Tibial artery (tissue), 4 donors: Measurements from ENCODE around the gene TMEM107.

Experiments
- DNase-seq, 2 donors: peaks; one replicate each; pipeline ENCODE4 v3.0.0-alpha.2; 2019
- H3K27ac ChIP-seq, 2 donors: fragments of 200-600 bp; sonication (generic) in 1 of 2; 1 replicate in 1 of 2; 2 replicates in 1 of 2; pipeline ENCODE4 v1.5.1; 2018 to 2019; ENCODE audit warnings: mild to moderate bottlenecking in 1 of 2
- H3K27me3 ChIP-seq, 2 donors: fragments of 200-600 bp; sonication (generic) in 1 of 2; one replicate each; pipeline versions ENCODE4 v1.5.1 to v1.6.0; 2016 to 2019
- H3K36me3 ChIP-seq, 3 donors: fragments of 200-600 bp; sonication (generic) in 2 of 3; one replicate each; pipeline ENCODE4 v1.5.1; 2016 to 2019; ENCODE audit warnings: mild to moderate bottlenecking in 2 of 3
- H3K4me1 ChIP-seq, 4 donors: fragments of 200-600 bp; sonication (generic) in 2 of 4; 1 replicate in 3 of 4; 2 replicates in 1 of 4; pipeline ENCODE4 v1.5.1; 2016 to 2019
- H3K4me3 ChIP-seq, 2 donors: fragments of 200-600 bp; sonication (generic) in 1 of 2; 1 replicate in 1 of 2; 2 replicates in 1 of 2; pipeline ENCODE4 v1.5.1; 2018 to 2019; ENCODE audit warnings: mild to moderate bottlenecking in 2 of 2
- H3K9me3 ChIP-seq, 3 donors: fragments of 200-600 bp; sonication (generic) in 1 of 3; one replicate each; pipeline ENCODE4 v1.5.1; 2016 to 2019
- intact Hi-C: fragments of 100-400 bp; cut with DNase I; formaldehyde crosslinking; loops from one replicate; pipeline ENCODE4 v1.15.0; 2023; ENCODE audit warnings: low total_unique reads
- TF ChIP-seq, protein P1 (sequence below), 2 experiments: fragments of 200-600 bp in 1 of 2; fragments of 450-650 bp in 1 of 2; IDR thresholded peaks; one replicate each; pipeline ENCODE4 v1.5.1; 2017 to 2019; ENCODE audit warnings: antibody characterized with exemption in 2 of 2, mild to moderate bottlenecking in 1 of 2, moderate library complexity in 1 of 2

TMEM107 gene

GRCh38 chr17:8123695-8124349 is 52.4 kb downstream of the TMEM107 start, which contains the start of gene HES7:
TSS of gene HES7 (minus strand) at chr17:8124106. CDS start at chr17:8124084, 22 bp downstream.
- TF ChIP-seq, protein P1, sequence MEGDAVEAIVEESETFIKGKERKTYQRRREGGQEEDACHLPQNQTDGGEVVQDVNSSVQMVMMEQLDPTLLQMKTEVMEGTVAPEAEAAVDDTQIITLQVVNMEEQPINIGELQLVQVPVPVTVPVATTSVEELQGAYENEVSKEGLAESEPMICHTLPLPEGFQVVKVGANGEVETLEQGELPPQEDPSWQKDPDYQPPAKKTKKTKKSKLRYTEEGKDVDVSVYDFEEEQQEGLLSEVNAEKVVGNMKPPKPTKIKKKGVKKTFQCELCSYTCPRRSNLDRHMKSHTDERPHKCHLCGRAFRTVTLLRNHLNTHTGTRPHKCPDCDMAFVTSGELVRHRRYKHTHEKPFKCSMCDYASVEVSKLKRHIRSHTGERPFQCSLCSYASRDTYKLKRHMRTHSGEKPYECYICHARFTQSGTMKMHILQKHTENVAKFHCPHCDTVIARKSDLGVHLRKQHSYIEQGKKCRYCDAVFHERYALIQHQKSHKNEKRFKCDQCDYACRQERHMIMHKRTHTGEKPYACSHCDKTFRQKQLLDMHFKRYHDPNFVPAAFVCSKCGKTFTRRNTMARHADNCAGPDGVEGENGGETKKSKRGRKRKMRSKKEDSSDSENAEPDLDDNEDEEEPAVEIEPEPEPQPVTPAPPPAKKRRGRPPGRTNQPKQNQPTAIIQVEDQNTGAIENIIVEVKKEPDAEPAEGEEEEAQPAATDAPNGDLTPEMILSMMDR (IDR thresholded peaks at IDR 0.05), result no peak
- intact Hi-C loops, result loop anchor here (5.0 kb wide), 1 partner anchor 38 kb away; the partner anchor contains the start of gene VAMP2
- Histone ChIP-seq H3K27ac (peak within 1 kb of the TSS; percentile 23 to 40), H3K9me3 (no peaks in the 10 kb centered on the region), H3K27me3 (peaks cover 0 to 4% of the 10 kb centered on the region in 2 donors), H3K4me3 (peak within 1 kb of the TSS; percentile 51 to 70), H3K4me1 (peaks cover 0 to 75% (median 63%) of the 10 kb centered on the region in 4 donors), H3K36me3 (no peaks in the 10 kb centered on the region)
- DNase-seq, result no peak

- H3K4me3 ChIP-seq, result peak overlapping the region; percentile 51 to 70
- no peaks in the 10 kb centered on the region for H3K9me3 ChIP-seq
- H3K36me3 ChIP-seq, result no peaks in the 10 kb centered on the region
- H3K4me1 ChIP-seq, result peaks cover 0 to 80% (median 69%) of the 10 kb centered on the region in 4 donors
- intact Hi-C loops, result loop anchor here (5.0 kb wide), 1 partner anchor 39 kb away; the partner anchor contains the start of gene VAMP2
- H3K27ac ChIP-seq, result peak overlapping the region; percentile 20 to 40
- TF ChIP-seq, protein P1 (IDR thresholded peaks at IDR 0.05), result no peak
- H3K27me3 ChIP-seq, result peaks cover 0 to 4% of the 10 kb centered on the region in 2 donors
- no peak for DNase-seq
Measured at GRCh38 chr17:8122924-8123694, 53.1 kb downstream of the TMEM107 start.
